ENCODE measurements around the gene TMPRSS5. TPM values are rescaled to one million over a fixed set of nuclear protein-coding genes. Genes with fewer than 3 reads are reported as not detected.
"Not testable (repeated sequence)": the region's sequence is repeated elsewhere in the genome, so short reads cannot be mapped to it uniquely, and the experiment has no call there.

Gene TMPRSS5
- total and polyA plus RNA-seq, 5 experiments from 2014 or later = 1.0 to 1.2 TPM; not detected in 3

DNA sequence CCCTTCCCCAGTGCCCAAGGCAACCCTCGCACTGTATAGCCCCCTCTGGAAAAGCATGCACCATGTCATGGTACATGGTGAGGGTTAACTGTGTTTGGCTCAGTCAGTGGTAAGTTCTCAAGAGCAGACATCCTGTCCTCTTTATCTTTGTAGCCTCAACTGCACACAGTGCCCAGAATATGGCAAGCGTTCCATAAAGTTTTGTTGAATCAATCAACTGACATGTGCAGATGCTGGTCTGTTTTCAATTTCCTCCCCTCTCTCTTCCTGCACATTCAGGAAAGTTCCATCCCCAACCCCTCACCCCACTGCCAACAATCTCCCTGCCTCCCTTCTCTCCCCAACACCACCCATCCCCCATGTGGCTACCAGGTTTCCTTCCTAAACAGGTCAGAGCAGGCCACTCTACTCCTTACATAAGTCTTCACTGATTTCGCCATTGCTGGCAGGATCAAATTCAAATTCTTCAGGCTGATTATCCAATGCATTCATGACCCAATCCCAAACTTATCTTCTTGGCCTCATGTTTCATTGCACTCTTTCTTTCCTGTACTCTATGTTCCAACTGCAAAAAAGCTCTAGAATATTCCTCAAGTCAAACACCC, 15.5 kb upstream of the TMPRSS5 start:
- no peak overlapping the region for H3K4me3 Mint-ChIP-seq
- POLR2A ChIA-PET = no interaction called here
- peaks cover 0 to 3% (median 0%) of the 10 kb centered on the region in 4 donors for H3K4me1 Mint-ChIP-seq

DNA sequence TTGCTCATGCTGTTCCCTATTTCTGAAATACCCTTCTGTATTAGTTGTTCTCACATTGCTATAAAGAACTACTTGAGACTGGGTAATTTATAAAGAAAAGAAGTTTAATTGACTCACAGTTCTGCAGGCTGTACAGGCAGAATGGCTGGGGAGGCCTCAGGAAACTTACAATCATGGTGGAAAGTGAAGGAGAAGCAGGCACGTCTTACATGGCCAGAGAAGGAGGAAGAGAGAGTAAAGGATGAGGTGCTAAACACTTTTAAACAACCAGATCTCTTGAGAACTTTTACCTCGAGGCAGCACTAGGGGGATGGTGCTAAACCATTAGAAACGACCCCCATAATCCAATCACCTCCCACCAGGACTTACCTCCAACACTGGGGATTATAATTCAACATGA, 14.4 kb upstream of the TMPRSS5 start:
- H3K9me3 Mint-ChIP-seq, H3K4me3 Mint-ChIP-seq, H3K27ac Mint-ChIP-seq, H3K4me1 Mint-ChIP-seq, ATAC-seq, DNase-seq, POLR2A ChIA-PET, H3K27me3 Mint-ChIP-seq: not testable (repeated sequence)
- peaks cover 13 to 38% (median 26%) of the 10 kb centered on the region in 3 donors for H3K36me3 Mint-ChIP-seq

More for the DNA sequence above, 15.5 kb upstream of the TMPRSS5 start:
- H3K27me3 Mint-ChIP-seq = no peaks in the 10 kb centered on the region
- H3K27ac Mint-ChIP-seq = no peak overlapping the region
- peaks cover 0 to 2% (median 0%) of the 10 kb centered on the region in 9 donors for H3K9me3 Mint-ChIP-seq
- ATAC-seq = no peak
- H3K36me3 Mint-ChIP-seq = peaks cover 8 to 30% (median 21%) of the 10 kb centered on the region in 3 donors
- no peak for DNase-seq

DNA sequence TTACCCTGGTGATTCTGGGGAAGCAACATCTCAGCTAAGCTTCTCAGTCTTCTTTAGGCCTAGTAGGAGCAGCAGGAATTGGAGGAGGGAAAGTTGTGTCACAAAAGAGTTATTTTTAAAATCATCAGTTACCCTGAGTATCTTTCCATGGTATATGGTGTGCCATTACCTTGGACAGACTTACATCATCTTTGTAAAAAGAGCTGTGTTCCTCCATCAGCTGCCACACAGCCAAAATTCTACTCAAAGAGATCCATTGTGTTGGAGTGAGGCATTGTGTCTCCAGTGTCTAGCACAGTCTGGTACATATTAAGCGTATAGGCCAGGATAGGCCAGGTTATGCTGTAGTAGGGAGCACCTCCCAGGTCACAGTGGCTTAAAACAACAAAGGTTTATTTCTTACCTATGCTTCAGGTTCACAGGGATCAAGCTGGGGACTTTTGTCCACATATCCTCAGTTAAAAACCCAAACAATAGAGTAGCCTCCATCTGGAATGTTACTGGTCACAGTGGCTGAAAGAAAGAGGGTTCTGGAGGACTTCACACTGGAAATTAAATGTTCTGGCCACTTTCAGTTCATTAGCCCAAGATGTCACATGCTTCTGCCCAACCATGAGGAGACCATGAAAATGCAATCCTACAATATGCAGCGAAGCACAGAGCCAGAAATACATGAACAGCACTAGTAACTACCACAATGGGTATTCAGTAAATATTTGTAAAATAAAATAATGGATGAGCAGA, 9.9 kb upstream of the TMPRSS5 start:
- Mint-ChIP-seq H3K4me1 (peaks cover 0 to 3% (median 0%) of the 10 kb centered on the region in 4 donors), H3K27me3 (no peaks in the 10 kb centered on the region), H3K4me3 (no peak overlapping the region), H3K27ac (no peak overlapping the region), H3K36me3 (peaks cover 21 to 60% (median 30%) of the 10 kb centered on the region in 3 donors), H3K9me3 (peaks cover 0 to 17% (median 6%) of the 10 kb centered on the region in 9 donors)
- POLR2A ChIA-PET = no interaction called here
- ATAC-seq = no peak
- no peak for DNase-seq

DNA sequence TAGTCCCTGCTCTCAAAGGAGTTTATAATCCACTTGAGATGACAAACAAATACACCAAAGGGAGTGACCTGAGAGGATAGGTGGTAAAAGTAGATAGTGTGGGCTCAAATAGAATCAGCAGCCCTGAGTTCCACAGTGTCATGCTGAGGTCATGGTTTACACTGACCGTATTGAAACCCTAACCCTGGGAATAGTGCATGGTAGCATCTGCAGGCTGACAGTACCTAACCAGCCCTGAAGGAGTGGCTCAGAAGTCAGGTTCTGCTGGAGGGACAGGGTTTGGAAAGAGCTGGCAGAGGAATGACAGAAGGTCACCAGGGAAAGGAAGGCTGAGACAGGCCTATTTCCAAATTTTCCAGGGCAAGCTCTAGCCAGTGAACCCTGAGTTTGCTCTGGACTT, 9.2 kb upstream of the TMPRSS5 start:
- H3K27me3 Mint-ChIP-seq = no peaks in the 10 kb centered on the region
- POLR2A ChIA-PET = no interaction called here
- peaks cover 24 to 53% (median 28%) of the 10 kb centered on the region in 3 donors for H3K36me3 Mint-ChIP-seq
- H3K9me3 Mint-ChIP-seq = peaks cover 0 to 21% (median 12%) of the 10 kb centered on the region in 9 donors
- H3K27ac Mint-ChIP-seq = no peak overlapping the region
- H3K4me3 Mint-ChIP-seq = no peak overlapping the region
- H3K4me1 Mint-ChIP-seq = peaks cover 0 to 3% (median 0%) of the 10 kb centered on the region in 4 donors
- no peak for ATAC-seq
- DNase-seq = no peak

DNA sequence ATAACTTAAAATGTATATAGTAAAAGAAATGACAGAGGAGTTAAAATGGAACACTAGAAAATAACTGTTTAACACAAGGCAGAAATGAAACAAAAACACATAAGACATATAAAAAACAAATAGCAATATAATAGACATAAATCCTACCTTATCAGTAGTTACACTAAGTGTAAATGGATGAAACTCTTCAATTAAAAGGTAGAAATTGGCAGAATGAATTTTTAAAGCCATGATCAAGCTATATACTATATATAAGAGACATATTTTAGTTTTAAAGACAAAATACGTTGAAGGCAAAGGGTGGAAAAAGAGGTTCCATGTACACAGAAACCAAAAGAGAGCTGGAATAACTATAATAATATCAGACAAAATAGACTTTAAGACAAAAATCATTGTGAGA, 4.9 kb upstream of the TMPRSS5 start:
- Mint-ChIP-seq H3K4me1 (no peaks in the 10 kb centered on the region), H3K27ac (no peak overlapping the region), H3K4me3 (no peak overlapping the region), H3K27me3 (no peaks in the 10 kb centered on the region), H3K9me3 (peaks cover 3 to 53% (median 36%) of the 10 kb centered on the region in 9 donors), H3K36me3 (peaks cover 20 to 63% (median 46%) of the 10 kb centered on the region in 3 donors)
- DNase-seq = no peak
- no peak for ATAC-seq
- POLR2A ChIA-PET = no interaction called here

DNA sequence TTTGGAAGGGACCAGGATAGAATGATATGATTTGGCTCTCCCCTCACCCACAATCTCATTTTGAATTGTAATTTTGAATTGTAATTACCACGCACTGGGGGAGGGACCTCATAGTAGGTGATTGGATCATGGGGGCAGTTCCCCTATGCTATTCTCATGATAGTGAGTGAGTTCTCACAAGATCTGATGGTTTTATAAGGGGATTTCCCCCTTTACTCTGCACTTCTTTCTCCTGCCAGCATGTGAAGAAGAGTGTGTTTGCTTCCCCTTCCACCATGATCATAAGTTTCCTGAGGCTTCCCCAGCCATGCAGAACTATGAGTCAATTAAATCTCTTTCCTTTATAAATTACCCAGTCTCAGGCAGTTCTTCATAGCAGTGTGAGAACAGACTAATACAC, 2.6 kb downstream of the TMPRSS5 start:
- ATAC-seq, POLR2A ChIA-PET, H3K27me3 Mint-ChIP-seq, H3K4me3 Mint-ChIP-seq, H3K4me1 Mint-ChIP-seq, DNase-seq, H3K27ac Mint-ChIP-seq: not testable (repeated sequence)
- Mint-ChIP-seq H3K36me3 (peaks cover 9 to 19% (median 19%) of the 10 kb centered on the region in 3 donors), H3K9me3 (peaks cover 0 to 27% (median 14%) of the 10 kb centered on the region in 9 donors)

DNA sequence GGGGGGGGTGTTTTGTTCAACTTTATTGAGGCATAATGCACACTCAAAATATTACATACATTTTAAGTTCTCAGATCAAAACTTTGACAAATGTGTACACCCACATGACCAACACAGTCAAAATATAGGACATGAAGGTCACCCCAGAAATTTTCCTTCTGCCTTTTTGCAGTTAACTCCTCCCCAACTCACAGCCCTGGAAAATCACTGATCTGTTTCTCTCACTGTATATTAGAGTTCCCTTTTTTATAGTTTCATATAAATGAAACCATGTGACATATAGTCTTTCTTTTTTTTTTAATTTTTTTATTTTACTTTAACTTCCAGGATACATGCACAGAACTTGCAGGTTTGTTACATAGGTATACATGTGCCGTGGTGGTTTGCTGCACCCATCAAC, 4.6 kb downstream of the TMPRSS5 start:
- peaks cover 0 to 11% (median 0%) of the 10 kb centered on the region in 9 donors for H3K9me3 Mint-ChIP-seq
- H3K27me3 Mint-ChIP-seq = no peaks in the 10 kb centered on the region
- H3K4me1 Mint-ChIP-seq = no peaks in the 10 kb centered on the region
- no peak overlapping the region for H3K27ac Mint-ChIP-seq
- peaks cover 3 to 6% (median 4%) of the 10 kb centered on the region in 3 donors for H3K36me3 Mint-ChIP-seq
- DNase-seq (no peak), ATAC-seq (no peak)
- POLR2A ChIA-PET = no interaction called here
- no peak overlapping the region for H3K4me3 Mint-ChIP-seq

DNA sequence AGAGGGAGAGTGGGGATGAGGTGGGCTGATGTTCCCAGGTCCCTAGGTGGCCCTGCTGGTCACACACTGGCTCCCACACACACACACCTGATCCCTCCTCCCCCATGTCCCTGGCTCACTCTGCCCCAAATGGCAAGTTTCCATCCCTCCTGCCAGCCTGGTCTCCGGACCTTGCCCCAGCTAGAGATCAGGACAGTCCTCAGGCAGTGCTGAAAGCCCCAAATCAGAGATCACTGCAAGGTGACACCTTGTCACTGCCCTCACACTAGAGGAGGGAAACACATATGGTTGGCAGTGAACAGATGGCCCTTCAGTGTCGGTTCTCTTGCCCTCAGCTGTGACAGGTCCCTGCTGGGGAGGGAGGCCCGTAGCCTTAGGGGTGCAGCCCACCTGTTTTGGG, 7.6 kb downstream of the TMPRSS5 start:
- Mint-ChIP-seq H3K36me3 (peaks cover 0 to 10% (median 2%) of the 10 kb centered on the region in 3 donors), H3K4me1 (no peaks in the 10 kb centered on the region), H3K27ac (no peak overlapping the region), H3K4me3 (no peak overlapping the region), H3K9me3 (peaks cover 0 to 4% (median 0%) of the 10 kb centered on the region in 9 donors), H3K27me3 (no peaks in the 10 kb centered on the region)
- POLR2A ChIA-PET = no interaction called here
- ATAC-seq = no peak
- DNase-seq = no peak

DNA sequence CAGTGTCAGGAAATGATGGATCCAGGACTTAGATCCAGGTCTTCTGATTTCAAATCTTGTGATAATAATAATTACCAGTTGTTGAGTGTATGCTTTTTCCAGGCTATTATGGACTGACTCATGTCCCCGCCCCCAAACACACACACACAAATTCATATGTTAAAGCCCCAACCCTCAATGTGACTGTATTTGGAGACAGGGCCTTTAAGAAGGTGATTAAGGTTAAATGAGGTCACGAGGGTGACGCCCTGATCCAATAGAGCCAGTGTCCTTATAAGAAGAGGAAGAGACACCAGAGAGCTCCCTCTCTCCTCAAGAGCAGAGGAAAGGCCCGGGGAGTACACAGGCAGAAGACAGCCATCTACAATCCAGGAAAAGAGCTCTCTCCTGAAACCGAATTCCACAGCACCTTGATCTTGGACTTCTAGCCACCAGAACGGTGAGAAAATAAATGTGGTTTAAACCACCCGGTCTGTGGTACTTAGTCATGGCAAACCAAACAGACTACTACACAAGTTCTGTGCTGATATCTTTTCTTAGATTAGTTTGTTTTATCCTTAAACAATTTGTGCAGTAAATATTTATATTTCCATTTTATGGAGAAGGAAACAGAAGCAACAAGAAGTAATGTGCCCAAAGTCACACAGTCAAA, 8.2 kb downstream of the TMPRSS5 start:
- Mint-ChIP-seq H3K27ac (no peak overlapping the region), H3K4me1 (no peaks in the 10 kb centered on the region), H3K27me3 (no peaks in the 10 kb centered on the region), H3K36me3 (peaks cover 0 to 8% (median 2%) of the 10 kb centered on the region in 3 donors), H3K4me3 (no peak overlapping the region), H3K9me3 (peaks cover 0 to 3% (median 0%) of the 10 kb centered on the region in 9 donors)
- no peak for DNase-seq
- POLR2A ChIA-PET = no interaction called here
- no peak for ATAC-seq

DNA sequence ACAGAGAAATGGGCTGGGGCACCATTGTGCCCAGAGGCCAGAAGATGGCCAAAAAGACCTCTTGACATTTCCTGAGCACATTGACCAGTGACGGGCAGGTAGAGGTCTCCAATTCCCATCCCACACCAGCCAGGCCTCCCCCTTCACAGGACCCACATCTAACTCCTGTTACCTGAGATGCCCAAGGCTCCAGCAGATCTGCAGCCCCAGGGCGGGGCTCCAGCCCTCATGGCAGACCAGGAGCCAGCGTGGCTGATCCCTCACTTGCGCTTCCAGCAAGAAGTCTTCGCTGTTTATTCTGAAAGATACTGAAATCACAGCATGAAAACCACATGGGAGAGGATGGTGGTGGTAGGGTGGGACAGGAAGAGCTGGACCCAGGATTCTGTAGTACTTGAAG, 9.0 kb downstream of the TMPRSS5 start:
- ATAC-seq = no peak
- peaks cover 0 to under 1% (median 0%) of the 10 kb centered on the region in 9 donors for H3K9me3 Mint-ChIP-seq

DNA sequence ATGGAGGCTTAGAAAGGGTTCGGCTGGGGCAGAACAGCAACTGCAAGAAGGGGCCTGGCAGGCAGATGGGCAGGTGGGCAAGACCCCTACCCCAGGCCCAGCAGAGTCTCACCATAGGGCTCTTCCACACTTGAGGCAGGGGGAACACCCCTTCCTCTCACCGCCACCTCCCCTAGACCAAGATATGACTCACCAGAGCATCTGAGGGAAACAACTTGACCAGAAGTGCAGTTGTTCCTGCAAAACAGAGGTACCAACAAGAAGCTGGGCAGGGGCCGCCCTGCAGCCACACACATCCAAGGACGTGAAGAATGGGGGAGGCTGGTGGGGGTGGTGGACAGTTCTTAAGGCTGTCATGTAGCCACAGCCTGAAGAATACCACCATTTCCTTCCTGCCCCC, 10.9 kb downstream of the TMPRSS5 start:
- POLR2A ChIA-PET = no interaction called here
- Mint-ChIP-seq H3K4me3 (no peak overlapping the region), H3K27me3 (no peaks in the 10 kb centered on the region), H3K9me3 (no peaks in the 10 kb centered on the region), H3K27ac (no peak overlapping the region), H3K4me1 (no peaks in the 10 kb centered on the region), H3K36me3 (peaks cover 0 to 8% (median 2%) of the 10 kb centered on the region in 3 donors)
- ATAC-seq (no peak), DNase-seq (no peak)

More for the DNA sequence above, 9.0 kb downstream of the TMPRSS5 start:
- Mint-ChIP-seq H3K4me1 (no peaks in the 10 kb centered on the region), H3K27me3 (no peaks in the 10 kb centered on the region), H3K36me3 (peaks cover 0 to 8% (median 2%) of the 10 kb centered on the region in 3 donors), H3K4me3 (no peak overlapping the region), H3K27ac (no peak overlapping the region)
- no peak for DNase-seq
- POLR2A ChIA-PET = no interaction called here

DNA sequence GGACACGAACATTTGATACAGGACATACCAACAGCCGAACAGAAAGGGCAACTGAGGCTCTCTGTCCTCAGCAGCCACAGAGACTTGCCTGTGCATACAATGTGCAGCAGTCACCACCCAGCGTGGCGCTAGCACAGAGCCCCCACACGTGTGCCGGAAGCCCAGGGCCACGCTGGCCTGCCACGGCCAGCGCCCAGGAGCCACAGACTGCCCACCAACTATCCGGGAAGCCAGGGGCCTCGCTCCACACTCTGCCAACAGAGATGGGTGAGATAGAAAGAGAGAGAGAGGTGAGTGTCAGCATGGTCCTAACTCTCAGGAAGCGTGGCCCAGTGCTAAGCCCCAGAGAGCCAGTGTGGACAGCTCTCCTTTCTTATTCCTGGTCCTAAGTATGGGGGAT, 11.7 kb downstream of the TMPRSS5 start:
- no peaks in the 10 kb centered on the region for H3K4me1 Mint-ChIP-seq
- no peaks in the 10 kb centered on the region for H3K27me3 Mint-ChIP-seq
- no peaks in the 10 kb centered on the region for H3K9me3 Mint-ChIP-seq
- POLR2A ChIA-PET = no interaction called here
- no peak overlapping the region for H3K27ac Mint-ChIP-seq
- DNase-seq = no peak
- peaks cover 0 to 8% (median 2%) of the 10 kb centered on the region in 3 donors for H3K36me3 Mint-ChIP-seq
- no peak for ATAC-seq
- H3K4me3 Mint-ChIP-seq = no peak overlapping the region

DNA sequence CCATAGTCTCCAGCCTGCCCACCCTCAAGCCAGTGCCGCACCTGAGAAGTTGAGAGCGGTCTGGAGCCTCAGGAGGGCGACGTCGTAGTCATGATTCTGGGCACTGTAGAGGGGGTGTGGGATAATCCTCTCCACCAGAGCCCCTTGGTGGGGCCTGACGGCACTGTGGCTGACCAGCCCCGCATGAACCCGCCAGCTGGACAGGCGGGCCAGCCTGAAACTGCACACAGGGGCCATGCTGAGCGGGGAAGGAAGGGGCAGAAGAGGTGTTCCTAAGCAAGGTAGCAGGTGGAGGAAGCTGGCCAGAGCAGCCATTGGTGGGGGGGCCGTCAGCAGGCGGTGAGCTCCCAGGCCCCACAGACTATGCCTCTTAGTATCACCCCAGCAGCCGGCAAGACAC, 13.1 kb downstream of the TMPRSS5 start:
- no peaks in the 10 kb centered on the region for H3K9me3 Mint-ChIP-seq
- no peak for DNase-seq
- ATAC-seq = no peak
- H3K36me3 Mint-ChIP-seq = peaks cover 0 to 8% (median 2%) of the 10 kb centered on the region in 3 donors
- POLR2A ChIA-PET = no interaction called here
- no peaks in the 10 kb centered on the region for H3K4me1 Mint-ChIP-seq
- no peak overlapping the region for H3K27ac Mint-ChIP-seq
- no peaks in the 10 kb centered on the region for H3K27me3 Mint-ChIP-seq
- H3K4me3 Mint-ChIP-seq = no peak overlapping the region

Measured in naive thymus-derived CD8-positive, alpha-beta T cell (primary cell).